PC-3 (cell line): Measurements from ENCODE around the gene AKT1.

Experiments
- EZH2 ChIP-seq: fragments of 300-600 bp; sonication (generic); IDR thresholded peaks from one replicate; pipeline ENCODE4 v1.6.1; 2017; ENCODE audit warnings: antibody characterized with exemption, mild to moderate bottlenecking, low read length; ENCODE audit not compliant: unreplicated experiment
- EZH2phosphoT487 ChIP-seq: fragments of 300-600 bp; sonication (generic); IDR thresholded peaks from 2 replicates; pipeline ENCODE4 v1.6.1; 2018; ENCODE audit warnings: mild to moderate bottlenecking, antibody characterized with exemption, low read length, borderline replicate concordance
- TF ChIP-seq, protein P1 (sequence below): fragments of 300-600 bp; sonication (generic); conservative IDR thresholded peaks from 2 replicates; pipeline ENCODE4 v1.5.1; 2017; ENCODE audit warnings: antibody characterized with exemption, low read depth, mild to moderate bottlenecking, low read length

DNA sequence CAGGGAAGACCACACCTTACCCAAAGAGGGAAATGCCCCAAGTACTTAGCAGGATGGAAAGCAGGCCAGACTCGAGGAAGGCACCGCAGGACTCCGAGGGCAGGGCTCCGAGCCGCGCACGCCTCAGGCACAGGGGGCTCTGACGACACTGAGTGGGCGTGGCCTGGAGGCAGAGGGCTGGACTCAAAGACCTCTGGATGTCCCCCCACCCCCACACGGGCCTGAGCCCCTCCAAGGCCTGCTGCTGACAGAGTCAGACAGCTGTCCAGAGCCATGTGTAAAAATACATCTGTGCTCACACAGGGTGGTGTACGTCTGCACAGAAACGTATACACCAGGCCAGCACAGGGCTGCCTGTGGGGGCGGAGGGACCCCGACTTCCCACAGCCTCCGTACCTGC, 1.4 kb downstream of the AKT1 start:
- TF ChIP-seq, protein P1, sequence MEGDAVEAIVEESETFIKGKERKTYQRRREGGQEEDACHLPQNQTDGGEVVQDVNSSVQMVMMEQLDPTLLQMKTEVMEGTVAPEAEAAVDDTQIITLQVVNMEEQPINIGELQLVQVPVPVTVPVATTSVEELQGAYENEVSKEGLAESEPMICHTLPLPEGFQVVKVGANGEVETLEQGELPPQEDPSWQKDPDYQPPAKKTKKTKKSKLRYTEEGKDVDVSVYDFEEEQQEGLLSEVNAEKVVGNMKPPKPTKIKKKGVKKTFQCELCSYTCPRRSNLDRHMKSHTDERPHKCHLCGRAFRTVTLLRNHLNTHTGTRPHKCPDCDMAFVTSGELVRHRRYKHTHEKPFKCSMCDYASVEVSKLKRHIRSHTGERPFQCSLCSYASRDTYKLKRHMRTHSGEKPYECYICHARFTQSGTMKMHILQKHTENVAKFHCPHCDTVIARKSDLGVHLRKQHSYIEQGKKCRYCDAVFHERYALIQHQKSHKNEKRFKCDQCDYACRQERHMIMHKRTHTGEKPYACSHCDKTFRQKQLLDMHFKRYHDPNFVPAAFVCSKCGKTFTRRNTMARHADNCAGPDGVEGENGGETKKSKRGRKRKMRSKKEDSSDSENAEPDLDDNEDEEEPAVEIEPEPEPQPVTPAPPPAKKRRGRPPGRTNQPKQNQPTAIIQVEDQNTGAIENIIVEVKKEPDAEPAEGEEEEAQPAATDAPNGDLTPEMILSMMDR, result no peak
- TF ChIP-seq EZH2phosphoT487 (no peak), EZH2 (no peak)
